HEK293 (cell line): ENCODE results near the gene DCAF10.

Experiments
- ATF2 ChIP-seq: fragments of 450-650 bp; formaldehyde crosslinking; IDR thresholded peaks from 2 replicates; pipeline ENCODE4 v1.5.1; 2016; ENCODE audit warnings: missing biosample characterization, missing genetic modification characterization, low read depth
- CTCF ChIP-seq: fragments of 450-650 bp; formaldehyde crosslinking; IDR thresholded peaks from 2 replicates; pipeline ENCODE4 v1.5.1; 2016; ENCODE audit warnings: missing biosample characterization, missing genetic modification characterization
- FEZF1 ChIP-seq: fragments of 450-650 bp; formaldehyde crosslinking; IDR thresholded peaks from 2 replicates; pipeline ENCODE4 v1.5.1; 2016; ENCODE audit warnings: missing biosample characterization, missing genetic modification characterization
- KLF17 ChIP-seq: fragments of 450-650 bp; formaldehyde crosslinking; IDR thresholded peaks from 2 replicates; pipeline ENCODE4 v1.5.1; 2016; ENCODE audit warnings: missing biosample characterization, missing genetic modification characterization
- PATZ1 ChIP-seq: fragments of 450-650 bp; formaldehyde crosslinking; IDR thresholded peaks from 2 replicates; pipeline ENCODE4 v1.5.1; 2016; ENCODE audit warnings: missing biosample characterization, missing genetic modification characterization
- PRDM2 ChIP-seq: fragments of 450-650 bp; formaldehyde crosslinking; IDR thresholded peaks from 2 replicates; pipeline ENCODE4 v1.5.1; 2016; ENCODE audit warnings: missing biosample characterization, missing genetic modification characterization, borderline replicate concordance
- REPIN1 ChIP-seq: fragments of 450-650 bp; formaldehyde crosslinking; IDR thresholded peaks from 2 replicates; pipeline ENCODE4 v1.5.1; 2017; ENCODE audit warnings: missing biosample characterization, missing genetic modification characterization, low read depth
- SCRT1 ChIP-seq: fragments of 450-650 bp; formaldehyde crosslinking; IDR thresholded peaks from 2 replicates; pipeline ENCODE4 v1.5.1; 2016; ENCODE audit warnings: missing biosample characterization, missing genetic modification characterization, borderline replicate concordance
- WT1 ChIP-seq: fragments of 450-650 bp; formaldehyde crosslinking; IDR thresholded peaks from 2 replicates; pipeline ENCODE4 v1.5.1; 2016; ENCODE audit warnings: missing biosample characterization, missing genetic modification characterization
- ZBTB49 ChIP-seq: fragments of 450-650 bp; formaldehyde crosslinking; IDR thresholded peaks from 2 replicates; pipeline ENCODE4 v1.5.1; 2016; ENCODE audit warnings: missing biosample characterization, missing genetic modification characterization, low read depth
- ZFP3 ChIP-seq: fragments of 450-650 bp; formaldehyde crosslinking; IDR thresholded peaks from 2 replicates; pipeline ENCODE4 v1.5.1; 2016; ENCODE audit warnings: low read depth, missing biosample characterization, missing genetic modification characterization
- ZNF138 ChIP-seq: fragments of 450-650 bp; formaldehyde crosslinking; IDR thresholded peaks from 2 replicates; pipeline ENCODE4 v1.5.1; 2016; ENCODE audit warnings: missing biosample characterization, missing genetic modification characterization, borderline replicate concordance
- ZNF140 ChIP-seq: fragments of 450-650 bp; formaldehyde crosslinking; IDR thresholded peaks from 2 replicates; pipeline ENCODE4 v1.5.1; 2016; ENCODE audit warnings: missing biosample characterization, missing genetic modification characterization
- ZNF155 ChIP-seq: fragments of 450-650 bp; formaldehyde crosslinking; IDR thresholded peaks from 2 replicates; pipeline ENCODE4 v1.5.1; 2016; ENCODE audit warnings: missing biosample characterization, missing genetic modification characterization
- ZNF239 ChIP-seq: fragments of 450-650 bp; formaldehyde crosslinking; IDR thresholded peaks from 2 replicates; pipeline ENCODE4 v1.5.1; 2016; ENCODE audit warnings: missing biosample characterization, missing genetic modification characterization
- ZNF248 ChIP-seq: fragments of 450-650 bp; formaldehyde crosslinking; IDR thresholded peaks from 2 replicates; pipeline ENCODE4 v1.5.1; 2017; ENCODE audit warnings: missing biosample characterization, missing genetic modification characterization
- ZNF292 ChIP-seq: fragments of 450-650 bp; formaldehyde crosslinking; IDR thresholded peaks from 2 replicates; pipeline ENCODE4 v1.5.1; 2016; ENCODE audit warnings: low read depth, missing biosample characterization, missing genetic modification characterization, borderline replicate concordance
- ZNF302 ChIP-seq: fragments of 450-650 bp; formaldehyde crosslinking; IDR thresholded peaks from 2 replicates; pipeline ENCODE4 v1.5.1; 2016; ENCODE audit warnings: missing biosample characterization, missing genetic modification characterization, low read depth
- ZNF391 ChIP-seq: fragments of 450-650 bp; formaldehyde crosslinking; IDR thresholded peaks from 2 replicates; pipeline ENCODE4 v1.5.1; 2016; ENCODE audit warnings: low read depth, missing biosample characterization, missing genetic modification characterization, borderline replicate concordance
- ZNF423 ChIP-seq: fragments of 450-650 bp; formaldehyde crosslinking; IDR thresholded peaks from 2 replicates; pipeline ENCODE4 v1.5.1; 2016; ENCODE audit warnings: missing biosample characterization, missing genetic modification characterization
- ZNF433 ChIP-seq: fragments of 450-650 bp; formaldehyde crosslinking; IDR thresholded peaks from 2 replicates; pipeline ENCODE4 v1.5.1; 2016; ENCODE audit warnings: missing biosample characterization, missing genetic modification characterization, low read depth
- ZNF623 ChIP-seq: fragments of 450-650 bp; formaldehyde crosslinking; IDR thresholded peaks from 2 replicates; pipeline ENCODE4 v1.5.1; 2016; ENCODE audit warnings: missing biosample characterization, missing genetic modification characterization
- ZNF777 ChIP-seq: fragments of 450-650 bp; formaldehyde crosslinking; IDR thresholded peaks from 2 replicates; pipeline ENCODE4 v1.5.1; 2017; ENCODE audit warnings: missing biosample characterization, missing genetic modification characterization, borderline replicate concordance
- ZNF785 ChIP-seq: fragments of 450-650 bp; formaldehyde crosslinking; IDR thresholded peaks from 2 replicates; pipeline ENCODE4 v1.5.1; 2016; ENCODE audit warnings: missing biosample characterization, missing genetic modification characterization

The DCAF10 gene

GRCh38 chr9:37800631-37801286 lies at the start of gene DCAF10 (continued):
- no peak for TF ChIP-seq ZNF423
- TF ChIP-seq PRDM2 (tag by site-specific recombination) = peak; percentile 87; the same call in 1 of the 2 replicates
- TF ChIP-seq ATF2 = no peak
- TF ChIP-seq ZNF138 = no peak
- no peak for TF ChIP-seq ZFP3 (tag by site-specific recombination)
- TF ChIP-seq ZNF302 (tag by site-specific recombination) = 0 out of 2 replicates have a peak, but pooled peaks have one; percentile 59
- no peak for TF ChIP-seq ZNF140
- TF ChIP-seq CTCF (tag by site-specific recombination) = peak; percentile 57
- peak; percentile 97 for TF ChIP-seq ZNF777
- TF ChIP-seq ZNF239 = no peak
- no peak for TF ChIP-seq ZNF433 (tag by site-specific recombination)
- peak; percentile 77; the same call in 1 of the 2 replicates for TF ChIP-seq REPIN1 (tag by site-specific recombination)
- peak; percentile 84; the same call in 1 of the 2 replicates for TF ChIP-seq PATZ1 (tag by site-specific recombination)
- peak; percentile 99 for TF ChIP-seq ZNF391 (tag by site-specific recombination)
- TF ChIP-seq FEZF1 (tag by site-specific recombination) = peak; percentile 33
- no peak for TF ChIP-seq SCRT1 (tag by site-specific recombination)
- TF ChIP-seq ZNF248 (tag by site-specific recombination) = no peak
- TF ChIP-seq ZNF785 (tag by site-specific recombination) = no peak
- TF ChIP-seq WT1 (tag by site-specific recombination) = peak; percentile 56; the same call in 1 of the 2 replicates
- TF ChIP-seq ZNF155 = no peak
- TF ChIP-seq KLF17 (tag by site-specific recombination) = peak; percentile 95
- no peak for TF ChIP-seq ZBTB49 (tag by site-specific recombination)
- TF ChIP-seq ZNF623 (tag by site-specific recombination) = peak; percentile 28
- no peak for TF ChIP-seq ZNF292
